Kidney epithelial cell (primary cell): Measurements from ENCODE around the gene CD302. TPM values are rescaled to one million over a fixed set of nuclear protein-coding genes. Genes with fewer than 3 reads are reported as not detected.
A peak's percentile ranks its signal among the peaks of the same experiment; 100 is the strongest.

Experiments
- DNase-seq: peaks from one replicate; pipeline ENCODE4 v3.0.0-alpha.2; 2010; ENCODE audit warnings: low read depth
- H3K27me3 ChIP-seq: 2 replicates; pipeline ENCODE4 v1.6.0; 2011; ENCODE audit warnings: low read length; ENCODE audit not compliant: control insufficient read depth, insufficient read depth
- H3K36me3 ChIP-seq: 2 replicates; pipeline ENCODE4 v1.5.1; 2011; ENCODE audit warnings: low read length; ENCODE audit not compliant: control insufficient read depth, insufficient read depth
- H3K4me3 ChIP-seq: 2 replicates; pipeline ENCODE4 v1.5.1; 2011; ENCODE audit warnings: low read depth, mild to moderate bottlenecking, control low read depth, low read length
- CTCF ChIP-seq: IDR thresholded peaks from 2 replicates; pipeline ENCODE4 v1.5.1; 2011; ENCODE audit warnings: mild to moderate bottlenecking, moderate library complexity, low read length, control low read depth, inconsistent platforms; ENCODE audit not compliant: insufficient read depth, poor library complexity, severe bottlenecking
- total RNA-seq: library from RNA; depleted of rRNA; stranded (reverse); fragments of >200 nt; gene quantifications from 2 replicates; pipeline ENCODE4 v1.2.3, GENCODE V29; 2015

The CD302 gene
- total RNA-seq, 1 donor from 2014 or later = 0.92 TPM

GRCh38 chr2:159807183-159808031 lies 9.4 kb upstream of the CD302 start:
- peak; percentile 83 for TF ChIP-seq CTCF
- Histone ChIP-seq H3K36me3 (no peaks in the 10 kb centered on the region), H3K4me3 (no peak overlapping the region), H3K27me3 (no peaks in the 10 kb centered on the region)
- DNase-seq = no peak

DNA sequence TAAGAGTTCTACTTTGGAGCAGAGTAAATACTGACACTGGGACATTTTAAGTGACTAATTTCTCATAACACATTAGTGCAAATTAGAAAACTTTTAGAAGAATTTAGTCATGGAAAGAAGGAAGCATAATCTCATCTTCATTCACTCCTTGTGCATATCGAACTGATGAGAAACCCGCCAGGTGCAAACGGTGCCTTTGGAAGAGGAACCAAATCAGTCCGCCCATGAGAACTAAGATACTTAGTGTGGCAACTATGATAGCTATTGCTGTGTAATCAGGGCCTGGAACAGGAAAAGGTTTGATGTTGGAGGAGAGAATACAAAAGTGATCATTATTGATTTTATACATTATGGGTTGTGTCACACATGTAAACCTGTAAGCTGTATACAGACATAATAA lies 6.9 kb upstream of the CD302 start:
- no peak for TF ChIP-seq CTCF
- no peaks in the 10 kb centered on the region for H3K36me3 ChIP-seq
- DNase-seq = no peak
- H3K27me3 ChIP-seq = no peaks in the 10 kb centered on the region
- H3K4me3 ChIP-seq = no peak overlapping the region

DNA sequence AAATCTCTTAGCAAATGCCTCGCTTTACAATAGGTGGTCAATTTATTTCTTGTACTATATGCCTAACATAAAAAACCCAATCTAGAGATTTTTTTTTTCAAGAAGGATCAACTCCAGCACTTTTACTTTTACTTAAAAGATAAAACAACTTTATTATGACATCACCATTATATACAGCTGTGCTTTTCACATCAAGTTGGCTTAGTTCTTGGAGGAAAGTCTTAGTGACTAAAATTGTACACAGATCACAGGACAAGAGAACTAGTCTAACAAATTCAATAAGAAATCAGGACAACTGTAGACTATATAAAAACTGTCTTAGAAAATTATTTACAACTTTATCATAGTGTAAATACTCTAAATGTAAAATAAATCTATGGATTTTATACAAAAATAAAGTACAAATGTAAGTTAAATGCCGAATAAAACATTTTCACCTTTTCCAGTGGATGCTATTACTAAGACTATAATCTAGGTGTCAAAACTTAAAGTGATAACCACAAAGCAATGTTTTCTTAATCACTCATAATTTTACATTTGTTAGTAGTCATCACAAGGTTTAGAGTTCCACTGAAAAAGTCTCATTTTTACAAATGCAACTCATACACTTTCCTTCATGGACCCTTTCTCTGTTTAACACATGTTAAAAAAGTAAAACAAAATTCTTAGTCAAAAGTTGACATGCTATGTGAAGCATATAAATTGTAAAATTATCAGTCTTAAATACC lies 5.4 kb upstream of the CD302 start:
- H3K36me3 ChIP-seq = no peaks in the 10 kb centered on the region
- DNase-seq = no peak
- TF ChIP-seq CTCF = no peak
- no peak overlapping the region for H3K4me3 ChIP-seq
- no peaks in the 10 kb centered on the region for H3K27me3 ChIP-seq

DNA sequence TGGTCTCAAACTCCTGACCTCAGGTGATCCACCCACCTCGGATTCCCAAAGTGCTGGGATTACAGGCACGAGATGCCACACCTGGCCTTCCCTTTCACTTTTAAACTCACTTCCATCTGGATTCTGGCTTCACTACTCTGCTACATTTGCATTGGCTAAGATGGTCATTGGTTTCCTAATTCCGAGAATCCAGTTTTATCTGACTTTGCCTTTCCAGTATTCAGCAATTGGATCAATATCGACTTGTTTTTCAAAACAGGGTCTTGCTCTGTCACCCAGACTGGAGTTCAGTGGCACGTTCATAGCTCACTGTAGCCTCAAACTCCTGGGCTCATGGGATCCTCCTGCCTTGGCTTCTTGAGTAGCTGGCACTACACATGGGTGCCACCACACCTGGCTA lies 4.7 kb upstream of the CD302 start:
- Histone ChIP-seq H3K4me3 (no peak overlapping the region), H3K27me3 (peaks cover 2% of the 10 kb centered on the region), H3K36me3 (no peaks in the 10 kb centered on the region)
- TF ChIP-seq CTCF = no peak
- DNase-seq = no peak

- Histone ChIP-seq H3K27me3 (peaks cover 4% of the 10 kb centered on the region), H3K4me3 (no peak overlapping the region), H3K36me3 (no peaks in the 10 kb centered on the region)
- no peak for DNase-seq
- no peak for TF ChIP-seq CTCF
Observed at GRCh38 chr2:159799833-159800232, 1.8 kb upstream of the CD302 start.
